ENCODE results near the gene LYPD6B.

The LYPD6B gene

DNA sequence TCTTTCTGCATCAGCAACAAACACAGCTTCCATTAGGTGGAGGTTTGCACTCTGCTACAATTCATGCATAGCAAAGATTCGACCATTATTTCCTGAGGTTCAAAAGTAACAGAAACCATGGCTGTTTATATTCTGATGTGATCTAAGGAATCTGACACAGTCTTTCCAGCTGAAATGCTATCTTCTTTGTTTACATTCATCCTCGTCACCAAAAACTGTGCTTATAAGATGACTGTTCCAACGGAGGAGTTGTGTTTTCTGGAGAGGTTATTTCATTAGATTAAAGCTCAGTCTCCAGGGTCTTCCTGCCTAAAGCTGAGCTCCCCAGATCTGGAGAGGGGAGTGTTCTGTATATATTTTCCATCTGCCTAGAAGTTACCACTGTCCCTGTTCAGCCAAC is 45.1 kb upstream of the LYPD6B start:
- no peak for TF ChIP-seq CTCF (conservative IDR thresholded peaks at IDR 0.05; ENCODE audit: low read depth, low read length)
- Histone ChIP-seq H3K79me2 (ENCODE audit: insufficient read depth, low read depth) (no peaks in the 10 kb centered on the region), H3K27me3 (ENCODE audit: insufficient read depth, low read depth) (no peaks in the 10 kb centered on the region), H3K4me1 (ENCODE audit: low read depth, poor library complexity, severe bottlenecking) (no peaks in the 10 kb centered on the region), H3K9ac (no peak overlapping the region), H3K4me3 (IDR thresholded peaks at IDR 0.05; ENCODE audit: insufficient read depth, low read depth, low read length) (no peak overlapping the region), H2AFZ (ENCODE audit: low read depth) (no peak overlapping the region), H3K36me3 (ENCODE audit: insufficient read depth) (no peaks in the 10 kb centered on the region), H3K4me2 (no peak overlapping the region), H4K20me1 (ENCODE audit: insufficient read depth) (no peaks in the 10 kb centered on the region), H3K27ac (no peak overlapping the region)

GRCh38 chr2:148994341-148994740 is 44.2 kb upstream of the LYPD6B start:
- no peaks in the 10 kb centered on the region for H3K27me3 ChIP-seq (ENCODE audit: insufficient read depth, low read depth)
- no peaks in the 10 kb centered on the region for H4K20me1 ChIP-seq (ENCODE audit: insufficient read depth)
- no peak for TF ChIP-seq CTCF (conservative IDR thresholded peaks at IDR 0.05; ENCODE audit: low read depth, low read length)
- no peaks in the 10 kb centered on the region for H3K79me2 ChIP-seq (ENCODE audit: insufficient read depth, low read depth)
- no peak overlapping the region for H2AFZ ChIP-seq (ENCODE audit: low read depth)
- no peak overlapping the region for H3K9ac ChIP-seq
- no peak overlapping the region for H3K27ac ChIP-seq
- H3K4me3 ChIP-seq (IDR thresholded peaks at IDR 0.05; ENCODE audit: insufficient read depth, low read depth, low read length), result no peak overlapping the region
- no peak overlapping the region for H3K4me2 ChIP-seq
- no peaks in the 10 kb centered on the region for H3K36me3 ChIP-seq (ENCODE audit: insufficient read depth)
- no peaks in the 10 kb centered on the region for H3K4me1 ChIP-seq (ENCODE audit: low read depth, poor library complexity, severe bottlenecking)

DNA sequence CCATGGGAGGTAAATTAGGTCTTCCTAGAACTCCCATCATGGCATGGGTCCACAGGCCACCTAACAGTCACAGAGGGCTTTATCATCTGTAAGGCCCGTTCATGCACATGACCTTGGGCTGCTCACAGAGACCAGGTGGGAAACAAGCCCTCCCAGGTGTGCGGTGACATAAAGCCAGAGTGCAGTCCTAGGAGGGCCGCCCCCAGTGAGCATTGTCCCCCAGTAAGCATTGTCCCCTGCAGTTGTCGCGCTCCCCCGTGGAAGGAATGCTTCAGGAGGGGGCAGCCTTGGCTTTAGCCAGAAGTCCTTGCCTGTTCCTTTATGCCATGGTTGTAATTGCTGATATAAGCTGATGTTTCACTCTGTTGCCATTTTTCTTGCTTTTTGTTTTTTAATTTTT is 41.7 kb upstream of the LYPD6B start:
- no peak overlapping the region for H3K9ac ChIP-seq
- no peak for TF ChIP-seq CTCF (conservative IDR thresholded peaks at IDR 0.05; ENCODE audit: low read depth, low read length)
- H2AFZ ChIP-seq (ENCODE audit: low read depth), result no peak overlapping the region
- H3K4me2 ChIP-seq, result no peak overlapping the region
- no peaks in the 10 kb centered on the region for H3K27me3 ChIP-seq (ENCODE audit: insufficient read depth, low read depth)
- H3K4me3 ChIP-seq (IDR thresholded peaks at IDR 0.05; ENCODE audit: insufficient read depth, low read depth, low read length), result no peak overlapping the region
- H3K36me3 ChIP-seq (ENCODE audit: insufficient read depth), result no peaks in the 10 kb centered on the region
- no peaks in the 10 kb centered on the region for H3K79me2 ChIP-seq (ENCODE audit: insufficient read depth, low read depth)
- no peaks in the 10 kb centered on the region for H4K20me1 ChIP-seq (ENCODE audit: insufficient read depth)
- no peaks in the 10 kb centered on the region for H3K4me1 ChIP-seq (ENCODE audit: low read depth, poor library complexity, severe bottlenecking)
- H3K27ac ChIP-seq, result no peak overlapping the region

DNA sequence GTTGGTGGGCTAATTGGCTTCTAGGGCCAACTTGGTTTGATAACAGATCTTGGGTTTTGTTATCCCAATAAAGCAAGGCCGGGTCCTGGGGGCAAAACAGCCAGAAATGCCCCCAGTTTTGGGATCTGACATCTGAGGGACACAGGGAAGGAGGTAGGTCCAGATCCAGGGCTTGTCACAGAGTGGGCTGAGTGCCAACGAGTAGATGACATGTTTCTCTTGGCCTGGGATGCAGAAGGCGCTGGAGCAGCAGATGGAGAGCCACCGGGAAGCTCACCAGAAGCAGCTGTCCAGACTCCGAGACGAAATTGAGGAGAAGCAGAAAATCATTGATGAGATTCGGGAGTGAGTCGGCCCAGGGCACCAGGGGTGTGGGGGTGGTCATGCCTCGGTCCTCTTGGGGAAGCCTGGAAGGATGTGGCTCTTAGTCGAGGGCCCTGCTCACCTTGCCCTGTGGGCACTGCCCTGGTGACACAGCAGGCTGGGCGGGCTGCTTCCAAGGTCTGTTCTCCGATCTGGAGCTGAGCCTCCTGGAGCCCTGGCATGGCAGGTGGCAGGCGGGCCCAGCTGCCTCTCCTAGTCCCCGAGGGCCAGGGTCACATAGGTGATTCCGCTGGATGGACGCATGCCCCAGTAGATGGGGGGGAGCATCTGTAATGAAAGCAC is 40.2 kb upstream of the LYPD6B start:
- H3K9ac ChIP-seq, result no peak overlapping the region
- no peak overlapping the region for H3K27ac ChIP-seq
- no peak overlapping the region for H2AFZ ChIP-seq (ENCODE audit: low read depth)
- H3K36me3 ChIP-seq (ENCODE audit: insufficient read depth), result no peaks in the 10 kb centered on the region
- no peaks in the 10 kb centered on the region for H4K20me1 ChIP-seq (ENCODE audit: insufficient read depth)
- no peak overlapping the region for H3K4me2 ChIP-seq
- H3K27me3 ChIP-seq (ENCODE audit: insufficient read depth, low read depth), result no peaks in the 10 kb centered on the region
- H3K4me1 ChIP-seq (ENCODE audit: low read depth, poor library complexity, severe bottlenecking), result no peaks in the 10 kb centered on the region
- H3K4me3 ChIP-seq (IDR thresholded peaks at IDR 0.05; ENCODE audit: insufficient read depth, low read depth, low read length), result no peak overlapping the region
- no peak for TF ChIP-seq CTCF (conservative IDR thresholded peaks at IDR 0.05; ENCODE audit: low read depth, low read length)
- no peaks in the 10 kb centered on the region for H3K79me2 ChIP-seq (ENCODE audit: insufficient read depth, low read depth)

All from KMS-11 (cell line).